SK-N-SH treated with all-trans-retinoic acid at 6 μM for 48 hours (cell line): ENCODE measurements around the gene DOP1B.

Experiments
- ATAC-seq: fragments of 200-7000 bp; cut with Tn5 transposase; 3 replicates; pipeline ENCODE4 v1.9.1; 2020; ENCODE audit warnings: mild to moderate bottlenecking, moderate library complexity
- ARNTL ChIP-seq: fragments of 450-650 bp; formaldehyde crosslinking; IDR thresholded peaks from 2 replicates; pipeline ENCODE4 v1.5.0; 2020; ENCODE audit warnings: low read depth, mild to moderate bottlenecking, moderate library complexity, borderline replicate concordance
- BACH2 ChIP-seq: fragments of 250-450 bp; sonication (Bioruptor Pico); IDR thresholded peaks from 2 replicates; pipeline ENCODE4 v1.9.0; 2021; ENCODE audit warnings: mild to moderate bottlenecking, borderline replicate concordance
- CSDC2 ChIP-seq: fragments of 250-450 bp; sonication (Bioruptor Pico); IDR thresholded peaks from 2 replicates; pipeline ENCODE4 v1.5.0; 2020; ENCODE audit warnings: mild to moderate bottlenecking, moderate library complexity
- CSRNP3 ChIP-seq: fragments of 250-450 bp; sonication (Bioruptor Pico); IDR thresholded peaks from 2 replicates; pipeline ENCODE4 v1.5.1; 2021; ENCODE audit warnings: mild to moderate bottlenecking, moderate library complexity
- GLIS3 ChIP-seq: fragments of 250-450 bp; sonication (Bioruptor Pico); IDR thresholded peaks from 2 replicates; pipeline ENCODE4 v1.5.0; 2020; ENCODE audit warnings: mild to moderate bottlenecking, moderate library complexity
- ISL1 ChIP-seq: fragments of 250-450 bp; sonication (Bioruptor Pico); IDR thresholded peaks from 2 replicates; pipeline ENCODE4 v2.1.2; 2022; ENCODE audit warnings: mild to moderate bottlenecking, moderate library complexity
- OSR1 ChIP-seq: fragments of 250-450 bp; sonication (Bioruptor Pico); IDR thresholded peaks from 2 replicates; pipeline ENCODE4 v1.8.0; 2022; ENCODE audit warnings: moderate library complexity, mild to moderate bottlenecking, inconsistent platforms
- PATZ1 ChIP-seq: fragments of 250-450 bp; sonication (Bioruptor Pico); IDR thresholded peaks from 2 replicates; pipeline ENCODE4 v1.8.0; 2020; ENCODE audit warnings: mild to moderate bottlenecking, moderate library complexity, borderline replicate concordance
- POU6F1 ChIP-seq: fragments of 250-450 bp; sonication (Bioruptor Pico); IDR thresholded peaks from 2 replicates; pipeline ENCODE4 v1.8.0; 2021; ENCODE audit warnings: low read depth, mild to moderate bottlenecking, moderate library complexity, borderline replicate concordance
- PPARA ChIP-seq: fragments of 250-450 bp; sonication (Bioruptor Pico); IDR thresholded peaks from 2 replicates; pipeline ENCODE4 v1.5.0; 2020; ENCODE audit warnings: mild to moderate bottlenecking, borderline replicate concordance
- RARB ChIP-seq: fragments of 250-450 bp; sonication (Bioruptor Pico); IDR thresholded peaks from 2 replicates; pipeline ENCODE4 v1.8.0; 2021; ENCODE audit warnings: mild to moderate bottlenecking, moderate library complexity
- SNAI2 ChIP-seq: fragments of 250-450 bp; sonication (Bioruptor Pico); IDR thresholded peaks from 2 replicates; pipeline ENCODE4 v1.5.0; 2020; ENCODE audit warnings: mild to moderate bottlenecking, moderate library complexity
- TCF4 ChIP-seq: fragments of 250-450 bp; sonication (Bioruptor Pico); IDR thresholded peaks from 2 replicates; pipeline ENCODE4 v1.8.0; 2021; ENCODE audit warnings: mild to moderate bottlenecking, moderate library complexity, borderline replicate concordance
- TOX ChIP-seq: fragments of 250-450 bp; sonication (Bioruptor Pico); IDR thresholded peaks from 2 replicates; pipeline ENCODE4 v1.8.0; 2021; ENCODE audit warnings: mild to moderate bottlenecking, moderate library complexity, borderline replicate concordance
- ZC3H10 ChIP-seq: fragments of 250-450 bp; sonication (Bioruptor Pico); IDR thresholded peaks from 2 replicates; pipeline ENCODE4 v1.5.1; 2021; ENCODE audit warnings: mild to moderate bottlenecking, moderate library complexity
- ZFP3 ChIP-seq: fragments of 250-450 bp; sonication (Bioruptor Pico); IDR thresholded peaks from 2 replicates; pipeline ENCODE4 v1.5.0; 2020; ENCODE audit warnings: mild to moderate bottlenecking, moderate library complexity
- ZFP30 ChIP-seq: fragments of 450-650 bp; formaldehyde crosslinking; IDR thresholded peaks from 2 replicates; pipeline ENCODE4 v1.5.0; 2022; ENCODE audit warnings: mild to moderate bottlenecking, moderate library complexity
- ZNF565 ChIP-seq: fragments of 450-650 bp; formaldehyde crosslinking; conservative IDR thresholded peaks from 2 replicates; pipeline ENCODE4 v1.5.0; 2020; ENCODE audit warnings: low read depth, mild to moderate bottlenecking, moderate library complexity
- ZNF70 ChIP-seq: fragments of 450-650 bp; formaldehyde crosslinking; IDR thresholded peaks from 2 replicates; pipeline ENCODE4 v1.5.0; 2020; ENCODE audit warnings: mild to moderate bottlenecking, moderate library complexity
- ZNF8 ChIP-seq: fragments of 450-650 bp; formaldehyde crosslinking; IDR thresholded peaks from 2 replicates; pipeline ENCODE4 v1.5.0; 2020; ENCODE audit warnings: mild to moderate bottlenecking, moderate library complexity

The DOP1B gene

GRCh38 chr21:36115138-36115730, 41.4 kb upstream of the DOP1B start:
- ATAC-seq, result no peak
- TF ChIP-seq RARB, result no peak
- no peak for TF ChIP-seq GLIS3 (CRISPR knock-in tag)
- TF ChIP-seq TOX (CRISPR knock-in tag), result no peak
- no peak for TF ChIP-seq ZFP30 (CRISPR knock-in tag)
- TF ChIP-seq, all 23 proteins: peak for 0

GRCh38 chr21:36117286-36117741, 39.3 kb upstream of the DOP1B start:
- TF ChIP-seq TCF4, result no peak
- no peak for ATAC-seq

- TF ChIP-seq CSDC2 (CRISPR knock-in tag) (no peak), ARNTL (CRISPR knock-in tag) (no peak), BACH2 (no peak), ZNF565 (CRISPR knock-in tag) (no peak), SNAI2 (no peak), CSRNP3 (CRISPR knock-in tag) (no peak), OSR1 (CRISPR knock-in tag) (no peak), POU6F1 (CRISPR knock-in tag) (no peak), ZC3H10 (CRISPR knock-in tag) (no peak), GLIS3 (CRISPR knock-in tag) (no peak), TOX (CRISPR knock-in tag) (no peak), PPARA (CRISPR knock-in tag) (no peak), ZNF70 (CRISPR knock-in tag) (no peak)
Observed at GRCh38 chr21:36120304-36120888, 36.2 kb upstream of the DOP1B start.

GRCh38 chr21:36122977-36123376, 33.6 kb upstream of the DOP1B start:
- ATAC-seq, result no peak
- TF ChIP-seq TCF4 (no peak), PATZ1 (CRISPR knock-in tag) (no peak), ZNF565 (CRISPR knock-in tag) (no peak), ZFP30 (CRISPR knock-in tag) (no peak), ARNTL (CRISPR knock-in tag) (no peak), CSDC2 (CRISPR knock-in tag) (no peak), SNAI2 (no peak), ISL1 (CRISPR knock-in tag) (no peak), BACH2 (no peak), TOX (CRISPR knock-in tag) (no peak)
- TF ChIP-seq, all 23 proteins: peak for 0

More at GRCh38 chr21:36120304-36120888, 36.2 kb upstream of the DOP1B start:
- ATAC-seq, result no peak

- no peak for TF ChIP-seq PATZ1 (CRISPR knock-in tag)
- no peak for TF ChIP-seq SNAI2
- TF ChIP-seq PPARA (CRISPR knock-in tag), result no peak
- TF ChIP-seq ZC3H10 (CRISPR knock-in tag), result no peak
- no peak for TF ChIP-seq ARNTL (CRISPR knock-in tag)
- TF ChIP-seq ZNF565 (CRISPR knock-in tag), result no peak
- no peak for TF ChIP-seq TOX (CRISPR knock-in tag)
- TF ChIP-seq ZFP3, result no peak
- no peak for TF ChIP-seq CSRNP3 (CRISPR knock-in tag)
- no peak for TF ChIP-seq POU6F1 (CRISPR knock-in tag)
- TF ChIP-seq ZNF8 (CRISPR knock-in tag), result no peak
- no peak for ATAC-seq
Observed at GRCh38 chr21:36124395-36124794, 32.2 kb upstream of the DOP1B start.
